Fibroblast of lung (primary cell): ENCODE data around the gene CHPF2. TPM values are rescaled to one million over a fixed set of nuclear protein-coding genes. Genes with fewer than 3 reads are reported as not detected.

Experiments used
- DNase-seq, 2 donors: peaks; one replicate each; pipeline versions ENCODE4 v3.0.0 to v3.0.0-alpha.2; 2010; ENCODE audit warnings: low read depth in 2 of 2
- H2AFZ ChIP-seq: 2 replicates; pipeline ENCODE4 v1.5.1; 2012; ENCODE audit warnings: low read length, control low read depth, inconsistent platforms
- H3K27ac ChIP-seq: 2 replicates; pipeline ENCODE4 v1.5.1; 2011; ENCODE audit warnings: low read length, control low read depth; ENCODE audit not compliant: insufficient read depth
- H3K27me3 ChIP-seq: 2 replicates; pipeline ENCODE4 v1.5.1; 2011; ENCODE audit warnings: mild to moderate bottlenecking, low read length; ENCODE audit not compliant: control insufficient read depth, insufficient read depth
- H3K36me3 ChIP-seq: 2 replicates; pipeline ENCODE4 v1.5.1; 2011; ENCODE audit warnings: low read length; ENCODE audit not compliant: control insufficient read depth, insufficient read depth
- H3K4me1 ChIP-seq: 2 replicates; pipeline ENCODE4 v1.5.1; 2011; ENCODE audit warnings: low read length; ENCODE audit not compliant: control insufficient read depth, insufficient read depth; ENCODE audit errors: extremely low read depth
- H3K4me2 ChIP-seq: 2 replicates; pipeline ENCODE4 v1.5.1; 2011; ENCODE audit warnings: low read length, control low read depth; ENCODE audit not compliant: insufficient read depth; ENCODE audit errors: extremely low read depth
- H3K4me3 ChIP-seq, 4 experiments: fragments of 200-600 bp in 1 of 4; sonication (generic) in 1 of 4; replicated peaks in 1 of 4; 2 replicates each; pipeline ENCODE4 v1.5.1; 2011 to 2016; ENCODE audit warnings: low read length in 4 of 4, low read depth in 3 of 4, mild to moderate bottlenecking in 3 of 4, control low read depth in 2 of 4, inconsistent platforms in 1 of 4, mixed read lengths in 1 of 4; ENCODE audit not compliant: insufficient read depth in 1 of 4; ENCODE audit errors: control extremely low read depth in 1 of 4
- H3K79me2 ChIP-seq: 2 replicates; pipeline ENCODE4 v1.5.1; 2012; ENCODE audit warnings: mild to moderate bottlenecking, low read length, inconsistent platforms; ENCODE audit not compliant: control insufficient read depth, insufficient read depth
- H3K9ac ChIP-seq: 2 replicates; pipeline ENCODE4 v1.5.1; 2011; ENCODE audit warnings: mild to moderate bottlenecking, low read length, control low read depth; ENCODE audit not compliant: insufficient read depth
- H3K9me3 ChIP-seq: 2 replicates; pipeline ENCODE4 v1.5.1; 2012; ENCODE audit warnings: low read depth, low read length; ENCODE audit not compliant: control insufficient read depth, insufficient read depth
- H4K20me1 ChIP-seq: 2 replicates; pipeline ENCODE4 v1.5.1; 2011; ENCODE audit warnings: low read length; ENCODE audit not compliant: control insufficient read depth, insufficient read depth; ENCODE audit errors: extremely low read depth
- CTCF ChIP-seq, 2 donors: IDR thresholded peaks in 1 of 2; conservative IDR thresholded peaks in 1 of 2; 1 replicate in 1 of 2; 2 replicates in 1 of 2; pipeline ENCODE4 v1.5.1; 2011 to 2012; ENCODE audit warnings: low read length in 2 of 2, control low read depth in 1 of 2, inconsistent platforms in 1 of 2, low read depth in 1 of 2, mild to moderate bottlenecking in 1 of 2
- EZH2 ChIP-seq: IDR thresholded peaks from 2 replicates; pipeline ENCODE4 v1.5.1; 2012; ENCODE audit warnings: low read length, control low read depth, mild to moderate bottlenecking; ENCODE audit errors: missing control alignments
- polyA plus RNA-seq, 2 donors: library from polyadenylated mRNA; depleted of rRNA in 1 of 2; stranded (reverse) in 1 of 2; unstranded in 1 of 2; fragments of >200 nt; gene quantifications; 2 replicates each; pipeline ENCODE4 v1.2.1, GENCODE V29; 2011 to 2012; ENCODE audit warnings: missing spikeins in 1 of 2
- total RNA-seq: library from RNA; depleted of rRNA; stranded (reverse); fragments of >200 nt; gene quantifications from 2 replicates; pipeline ENCODE4 v1.2.1, GENCODE V29; 2014

Gene CHPF2
- total and polyA plus RNA-seq, 2 donors (not counting 1 experiment from before 2014, with no cell fraction given): 42.5 to 46.7 TPM

GRCh38 chr7:151274936-151275812 is 42.9 kb downstream of the CHPF2 start:
- H3K4me3 ChIP-seq: no peak overlapping the region
- no peaks in the 10 kb centered on the region for H3K9me3 ChIP-seq
- no peak overlapping the region for H2AFZ ChIP-seq
- no peak overlapping the region for H3K4me2 ChIP-seq
- no peak overlapping the region for H3K27ac ChIP-seq
- no peak for TF ChIP-seq CTCF (conservative IDR thresholded peaks at IDR 0.05 in 1 of 2, IDR thresholded peaks at IDR 0.05 in 1 of 2; ENCODE audit: low read depth in 1 of 2, low read length in 2 of 2)
- TF ChIP-seq EZH2: no peak
- no peak overlapping the region for H3K9ac ChIP-seq
- H4K20me1 ChIP-seq: no peaks in the 10 kb centered on the region
- no peaks in the 10 kb centered on the region for H3K4me1 ChIP-seq
- H3K27me3 ChIP-seq: peaks cover 7% of the 10 kb centered on the region
- no peaks in the 10 kb centered on the region for H3K36me3 ChIP-seq
- no peaks in the 10 kb centered on the region for H3K79me2 ChIP-seq
- no peak for DNase-seq

GRCh38 chr7:151275813-151276577 is 43.7 kb downstream of the CHPF2 start:
- Histone ChIP-seq H3K4me2 (no peak overlapping the region), H3K9ac (no peak overlapping the region)

More at GRCh38 chr7:151275813-151276577, 43.7 kb downstream of the CHPF2 start:
- Histone ChIP-seq H2AFZ (no peak overlapping the region), H3K4me3 (peak overlapping the region in 1 of 4 experiments; percentile 49), H3K36me3 (no peaks in the 10 kb centered on the region), H3K4me1 (no peaks in the 10 kb centered on the region), H3K79me2 (no peaks in the 10 kb centered on the region), H3K27me3 (peaks cover 7% of the 10 kb centered on the region), H4K20me1 (no peaks in the 10 kb centered on the region), H3K9me3 (no peaks in the 10 kb centered on the region), H3K27ac (no peak overlapping the region)
- TF ChIP-seq CTCF (conservative IDR thresholded peaks at IDR 0.05 in 1 of 2, IDR thresholded peaks at IDR 0.05 in 1 of 2; ENCODE audit: low read depth in 1 of 2, low read length in 2 of 2) (no peak), EZH2 (no peak)
- no peak for DNase-seq
